IPS-18c (cell line): ENCODE measurements around the gene VSIG10L.

Source experiments
- H3K4me3 ChIP-seq: 2 replicates; pipeline ENCODE4 v1.7.0; 2013; ENCODE audit warnings: low read depth, mild to moderate bottlenecking, low read length, moderate library complexity; ENCODE audit not compliant: insufficient read depth
- H3K9me3 ChIP-seq: one replicate; pipeline ENCODE4 v1.6.1; 2013; ENCODE audit warnings: mild to moderate bottlenecking, low read length, moderate library complexity; ENCODE audit not compliant: control insufficient read depth, insufficient read depth

Gene VSIG10L

DNA sequence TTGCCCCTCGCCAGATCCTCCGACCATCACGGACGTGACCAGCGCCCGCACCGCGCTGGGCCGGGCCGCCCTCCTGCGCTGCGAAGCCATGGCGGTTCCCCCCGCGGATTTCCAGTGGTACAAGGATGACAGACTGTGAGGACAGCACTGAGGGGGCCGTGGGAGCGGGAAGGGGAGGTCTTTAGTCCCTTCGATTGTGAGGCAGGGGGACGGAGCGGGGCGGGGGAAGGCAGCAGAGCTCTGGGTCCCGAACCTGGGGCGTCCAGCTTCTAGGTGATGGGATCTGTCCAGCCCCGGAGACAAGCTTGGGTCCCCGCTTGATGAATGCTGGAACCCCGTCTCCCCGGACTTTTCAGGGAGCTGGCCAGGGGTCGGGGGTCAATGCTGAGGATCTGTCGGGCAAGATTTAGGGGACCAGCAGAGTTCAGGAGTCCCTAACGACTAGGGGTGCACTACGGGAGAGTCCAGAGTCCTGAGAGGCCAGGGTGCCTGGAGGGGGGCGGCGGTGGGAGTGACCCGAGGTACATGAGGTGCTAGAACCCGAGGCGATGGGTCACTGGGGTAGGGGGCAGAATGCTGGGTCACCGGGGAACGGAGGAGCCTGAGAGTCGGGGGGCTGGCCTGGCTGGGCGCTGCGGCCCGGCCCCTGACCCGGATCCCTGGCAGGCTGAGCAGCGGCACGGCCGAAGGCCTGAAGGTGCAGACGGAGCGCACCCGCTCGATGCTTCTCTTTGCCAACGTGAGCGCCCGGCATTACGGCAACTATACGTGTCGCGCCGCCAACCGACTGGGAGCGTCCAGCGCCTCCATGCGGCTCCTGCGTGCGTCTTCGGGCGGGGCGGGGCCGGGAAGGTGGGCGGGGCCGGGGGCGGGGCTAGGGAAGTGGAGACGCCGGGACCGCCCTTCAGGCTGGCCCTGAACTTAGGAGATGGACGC is 14.6 kb downstream of the VSIG10L start:
- Histone ChIP-seq H3K4me3 (peak overlapping the region; percentile 53), H3K9me3 (no peaks in the 10 kb centered on the region)

DNA sequence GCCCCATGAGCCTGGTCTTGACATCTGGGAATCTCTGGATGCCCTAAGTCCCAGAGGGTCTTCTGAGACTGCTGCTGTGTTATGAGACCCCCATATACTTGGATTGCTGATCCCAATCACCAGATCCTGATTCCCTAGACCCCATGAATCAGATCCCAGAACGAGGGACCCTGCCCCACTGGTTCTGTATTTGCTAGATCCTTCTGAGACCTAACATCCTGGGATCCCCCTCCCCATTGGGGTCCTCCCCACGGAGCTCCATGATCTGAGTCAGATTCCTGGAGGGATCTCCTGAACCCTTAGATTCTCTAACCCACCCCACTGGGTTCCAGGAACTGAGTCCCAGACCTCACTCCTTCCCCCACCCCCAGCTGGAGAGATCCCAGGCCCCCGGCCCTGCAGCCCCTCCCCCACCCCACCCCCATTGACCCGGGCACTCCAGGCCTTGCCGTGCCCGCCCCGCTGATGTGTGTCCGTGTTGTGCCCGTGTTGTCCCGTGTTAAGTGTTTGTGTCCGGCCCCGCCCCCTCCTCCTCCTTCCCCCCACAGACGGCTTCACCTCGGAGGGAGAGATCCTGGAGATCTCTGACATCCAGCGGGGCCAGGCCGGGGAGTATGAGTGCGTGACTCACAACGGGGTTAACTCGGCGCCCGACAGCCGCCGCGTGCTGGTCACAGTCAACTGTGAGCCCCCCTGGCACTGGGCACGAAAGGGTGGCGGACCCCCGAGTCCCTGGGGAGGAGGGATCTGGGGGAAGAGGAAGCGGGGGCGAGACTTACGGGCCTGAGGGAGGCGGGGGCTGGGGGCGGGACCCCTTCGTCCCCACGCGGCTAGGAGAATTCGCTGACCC is 15.5 kb downstream of the VSIG10L start:
- H3K4me3 ChIP-seq: peak overlapping the region; percentile 53
- H3K9me3 ChIP-seq: no peaks in the 10 kb centered on the region

DNA sequence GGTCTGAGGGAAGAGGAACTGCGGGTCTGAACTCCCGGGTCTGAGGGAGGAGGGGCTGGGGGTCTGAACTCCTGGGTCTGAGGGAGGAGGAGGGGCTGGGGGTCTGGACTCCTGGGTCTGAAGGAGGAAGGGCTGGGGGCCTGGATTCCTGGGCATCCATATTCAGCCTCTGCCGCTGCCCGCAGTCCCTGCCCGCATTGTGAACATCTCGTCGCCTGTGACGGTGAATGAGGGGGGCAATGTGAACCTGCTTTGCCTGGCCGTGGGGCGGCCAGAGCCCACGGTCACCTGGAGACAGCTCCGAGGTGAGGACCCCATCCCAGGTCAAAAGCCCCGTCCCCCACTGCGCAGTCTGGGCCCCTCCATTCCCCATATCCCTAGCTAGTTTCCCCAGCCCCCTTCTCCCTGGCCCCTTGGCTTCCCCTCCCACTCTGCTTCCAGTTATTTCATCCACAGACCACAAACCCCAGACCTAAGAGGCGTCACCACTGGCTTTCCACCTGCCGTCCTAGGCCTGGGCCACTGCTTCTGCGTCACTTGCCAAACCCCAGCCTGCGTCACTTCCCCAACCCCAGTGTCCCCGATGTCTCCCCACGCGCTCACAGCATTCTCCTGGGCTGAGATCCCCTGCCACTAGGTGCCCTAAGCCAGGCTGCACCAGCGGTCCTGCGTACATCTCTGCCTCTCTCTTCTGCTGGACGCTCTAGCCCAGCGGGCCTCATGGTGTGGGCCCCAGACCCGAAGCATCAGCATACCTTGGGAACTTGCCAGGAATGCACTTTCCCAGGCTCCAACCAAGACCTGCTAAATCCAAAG is 16.6 kb downstream of the VSIG10L start:
- Histone ChIP-seq H3K4me3 (no peak overlapping the region), H3K9me3 (no peaks in the 10 kb centered on the region)

DNA sequence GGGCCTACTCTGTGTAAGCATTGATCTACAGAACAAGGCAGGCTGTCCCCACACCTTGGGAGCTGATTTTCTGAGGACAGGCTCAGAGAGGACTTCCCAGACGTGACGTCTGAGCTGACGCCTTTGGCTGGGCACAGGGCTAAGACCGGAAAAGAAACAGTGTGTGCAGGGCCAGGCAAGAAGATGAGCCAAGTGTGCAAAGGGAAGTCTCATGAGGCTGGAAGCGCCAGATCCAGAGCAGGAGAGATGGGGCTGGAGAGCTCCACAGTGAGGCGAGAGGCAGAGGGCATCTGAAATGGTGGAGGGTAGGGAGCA is 17.8 kb downstream of the VSIG10L start:
- no peak overlapping the region for H3K4me3 ChIP-seq
- H3K9me3 ChIP-seq: no peaks in the 10 kb centered on the region

DNA sequence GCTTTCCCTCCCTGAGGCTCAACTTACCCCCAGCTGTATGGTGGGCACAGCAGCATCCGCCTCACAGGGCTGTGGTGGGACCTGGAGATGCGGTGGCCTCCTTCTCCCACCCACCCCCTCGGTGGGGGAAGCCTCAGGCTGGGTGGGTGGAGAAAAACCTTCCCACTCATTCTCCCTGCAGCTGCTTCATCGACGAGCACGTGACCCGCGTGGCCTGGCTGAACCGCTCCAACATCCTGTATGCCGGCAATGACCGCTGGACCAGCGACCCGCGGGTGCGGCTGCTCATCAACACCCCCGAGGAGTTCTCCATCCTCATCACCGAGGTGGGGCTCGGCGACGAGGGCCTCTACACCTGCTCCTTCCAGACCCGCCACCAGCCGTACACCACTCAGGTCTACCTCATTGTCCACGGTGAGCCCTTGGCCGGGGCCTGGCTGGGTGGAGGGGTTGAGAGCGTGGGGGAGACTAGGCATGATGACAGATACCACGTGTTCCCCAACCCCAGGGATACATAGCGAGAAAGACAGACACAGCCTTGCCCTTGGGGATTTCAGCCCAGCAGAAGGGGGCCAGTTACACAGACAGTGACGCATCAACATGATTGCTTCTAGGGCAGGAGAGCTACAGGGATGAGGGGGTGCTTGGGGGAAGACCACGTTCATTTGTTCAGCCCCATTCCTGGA is 18.3 kb downstream of the VSIG10L start:
- Histone ChIP-seq H3K4me3 (no peak overlapping the region), H3K9me3 (no peaks in the 10 kb centered on the region)

DNA sequence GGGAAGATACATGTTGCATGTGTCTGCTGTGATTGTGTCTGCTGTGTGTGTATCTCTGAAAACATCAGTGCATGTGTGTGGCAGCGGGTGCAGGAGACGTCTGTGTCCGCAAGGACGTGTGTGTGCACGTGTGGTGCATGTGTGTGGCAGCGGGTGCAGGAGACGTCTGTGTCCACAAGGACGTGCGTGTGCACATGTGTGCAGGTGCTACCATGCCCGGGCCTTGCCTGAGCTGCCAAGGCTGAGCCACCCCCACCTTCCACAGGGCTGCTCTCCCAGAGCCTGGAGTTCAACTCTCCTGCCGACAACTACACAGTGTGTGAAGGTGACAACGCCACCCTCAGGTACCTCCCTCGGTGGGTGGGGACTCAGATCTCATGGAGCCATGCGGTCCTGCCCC is 20.1 kb downstream of the VSIG10L start:
- H3K4me3 ChIP-seq: no peak overlapping the region
- no peaks in the 10 kb centered on the region for H3K9me3 ChIP-seq

DNA sequence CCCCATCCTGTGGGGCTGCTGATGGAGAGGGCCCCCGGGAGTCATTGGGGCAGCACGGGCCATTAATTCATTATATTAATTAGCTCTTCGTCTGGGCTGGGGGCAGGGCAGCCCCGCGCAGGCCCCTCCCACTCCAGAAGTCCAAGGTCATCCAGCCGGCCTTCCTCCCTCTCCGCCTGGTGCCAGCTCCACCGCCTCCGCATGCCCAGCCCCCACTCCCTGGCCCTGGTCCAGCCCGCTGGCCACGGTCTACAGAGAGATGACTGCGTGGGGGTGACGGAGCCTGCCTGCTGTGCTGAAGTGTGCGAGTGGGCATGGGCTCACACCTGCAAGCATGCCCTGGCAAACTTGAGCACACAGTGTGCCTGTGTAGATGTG is 21.7 kb downstream of the VSIG10L start:
- Histone ChIP-seq H3K4me3 (no peak overlapping the region), H3K9me3 (no peaks in the 10 kb centered on the region)

DNA sequence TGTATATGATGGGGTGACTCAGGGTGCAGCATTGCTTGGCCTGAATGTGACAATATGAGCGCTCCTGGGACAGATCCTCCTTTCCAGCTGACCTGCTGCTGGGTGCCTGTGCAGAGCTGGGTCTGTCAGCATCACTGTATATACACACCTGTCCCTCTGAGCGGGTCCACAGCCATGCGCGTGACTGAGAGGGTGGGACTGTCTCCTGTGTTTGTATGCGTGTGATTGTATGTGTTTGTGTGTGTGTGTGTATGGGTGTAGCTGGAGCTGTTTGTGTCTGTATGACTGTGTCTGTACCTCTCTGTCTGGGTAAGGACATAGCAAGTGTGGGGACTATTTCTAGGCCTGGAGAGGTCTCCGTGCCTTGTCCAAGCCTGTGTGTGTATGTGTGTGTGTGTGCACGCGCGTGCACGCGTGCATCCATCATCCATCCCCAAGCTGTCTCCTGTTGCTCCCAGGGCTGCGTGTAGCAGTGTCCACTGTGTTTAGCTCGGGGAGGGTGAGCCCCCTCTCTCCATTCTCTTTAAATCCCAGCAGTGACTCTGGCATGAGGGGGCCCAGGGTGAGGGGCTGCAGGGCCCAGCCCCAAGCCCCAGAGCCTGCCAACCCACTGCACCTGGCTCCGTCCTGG is 22.2 kb downstream of the VSIG10L start:
- no peak overlapping the region for H3K4me3 ChIP-seq

DNA sequence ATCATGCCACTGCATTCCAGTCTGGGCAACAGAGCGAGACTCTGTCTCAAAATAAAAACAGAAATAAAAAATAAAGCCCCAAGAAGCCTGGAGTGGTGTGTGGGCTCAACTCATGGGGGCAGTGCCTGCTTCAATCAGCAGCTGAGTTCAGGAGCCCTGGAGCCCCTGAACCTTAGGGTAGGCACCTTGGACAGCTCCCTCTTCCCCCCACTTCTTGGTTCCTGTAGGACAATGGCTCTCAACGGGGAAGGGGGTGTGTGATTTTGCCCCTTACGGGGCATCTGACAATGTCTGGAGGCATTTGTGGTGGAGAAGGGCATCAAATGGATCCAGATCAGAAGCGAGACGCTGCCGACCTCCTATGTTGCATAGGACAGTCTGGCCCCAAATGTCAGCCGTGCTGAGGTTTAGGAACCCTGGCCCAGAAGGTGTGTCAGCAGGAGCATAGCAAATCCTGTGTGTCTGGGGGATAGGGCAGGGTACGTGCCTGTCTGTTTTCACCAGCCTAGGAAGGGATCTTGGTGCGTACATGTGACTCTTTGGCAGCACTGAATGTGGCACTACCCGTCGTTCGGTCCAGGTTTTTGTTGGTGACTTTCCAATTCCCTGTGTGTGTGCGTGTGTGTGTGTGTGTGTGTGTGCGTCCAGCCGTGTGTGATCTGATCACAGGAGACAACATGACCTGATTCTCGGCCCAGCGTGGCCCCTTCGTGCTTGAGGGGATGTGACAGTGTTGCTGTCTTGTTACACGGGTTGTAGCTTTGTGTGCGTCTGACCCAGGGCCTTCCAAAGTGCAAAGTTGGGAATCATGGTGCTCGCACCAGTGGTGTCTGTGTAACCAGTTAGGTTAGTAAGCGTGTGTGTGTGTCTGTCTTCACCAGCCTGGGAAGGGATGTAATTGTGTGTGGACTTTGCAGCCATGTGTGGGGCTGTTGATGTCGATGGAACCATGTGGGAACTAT is 23.0 kb downstream of the VSIG10L start:
- no peak overlapping the region for H3K4me3 ChIP-seq
- H3K9me3 ChIP-seq: no peaks in the 10 kb centered on the region

More for the DNA sequence above, 22.2 kb downstream of the VSIG10L start:
- H3K9me3 ChIP-seq: no peaks in the 10 kb centered on the region

DNA sequence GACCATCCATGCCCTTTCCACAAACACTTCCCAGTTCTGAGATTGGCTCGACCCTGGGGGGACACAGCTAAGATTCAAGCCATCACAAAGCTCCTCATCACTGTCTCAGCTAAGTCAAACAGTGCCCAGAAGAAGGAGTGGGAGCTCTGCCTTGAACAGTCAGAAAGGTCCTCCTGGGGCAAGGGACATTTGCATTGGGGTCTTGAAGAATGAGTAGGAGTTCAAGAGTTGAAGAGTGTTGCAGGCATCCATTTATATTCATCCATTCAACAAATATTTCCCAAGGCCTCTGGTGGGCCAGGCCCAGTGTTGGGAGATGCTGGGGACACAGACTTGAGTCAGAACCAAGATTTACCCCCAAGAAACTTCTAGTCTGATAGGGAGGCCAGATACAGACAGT is 24.0 kb downstream of the VSIG10L start:
- Histone ChIP-seq H3K9me3 (no peaks in the 10 kb centered on the region), H3K4me3 (no peak overlapping the region)

DNA sequence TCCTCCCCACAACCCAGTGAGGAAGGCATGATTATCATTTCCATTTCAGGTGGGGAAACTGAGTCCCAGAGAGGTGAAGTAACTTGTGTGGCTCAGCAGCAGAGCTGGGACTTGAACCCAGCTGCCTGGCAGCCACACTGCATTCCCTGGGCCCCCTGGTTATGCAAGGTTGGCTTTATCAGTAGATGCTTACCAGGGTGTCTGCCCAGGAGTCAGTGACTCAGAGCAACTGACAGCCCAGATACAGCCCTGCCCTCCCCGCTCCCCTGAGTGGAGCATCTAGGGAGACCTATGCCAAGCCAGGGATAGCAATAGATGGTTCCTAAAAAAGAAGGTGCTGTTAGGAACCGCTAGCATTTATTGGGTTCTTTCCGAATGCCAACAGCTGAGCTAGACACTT is 24.6 kb downstream of the VSIG10L start:
- Histone ChIP-seq H3K9me3 (no peaks in the 10 kb centered on the region), H3K4me3 (no peak overlapping the region)

DNA sequence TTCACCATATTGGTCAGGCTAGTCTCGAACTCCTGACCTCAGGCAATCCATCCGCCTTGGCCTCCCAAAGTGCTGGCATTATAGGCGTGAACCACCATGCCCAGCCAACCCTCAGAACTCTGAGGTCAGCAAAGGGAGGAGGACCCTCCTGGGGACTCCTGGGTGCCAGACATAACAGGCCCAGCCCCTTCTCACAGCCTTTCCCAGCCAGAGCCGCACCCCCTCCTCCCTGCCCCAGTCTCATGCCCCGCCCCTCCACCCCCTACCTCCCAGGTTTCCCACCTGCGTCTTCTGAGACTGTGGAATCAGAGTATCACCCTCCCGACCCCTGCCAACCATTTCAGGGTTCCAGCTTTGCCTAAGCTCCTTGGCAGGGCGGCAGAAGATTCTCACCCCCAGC is 25.3 kb downstream of the VSIG10L start:
- Histone ChIP-seq H3K4me3 (no peak overlapping the region), H3K9me3 (no peaks in the 10 kb centered on the region)

DNA sequence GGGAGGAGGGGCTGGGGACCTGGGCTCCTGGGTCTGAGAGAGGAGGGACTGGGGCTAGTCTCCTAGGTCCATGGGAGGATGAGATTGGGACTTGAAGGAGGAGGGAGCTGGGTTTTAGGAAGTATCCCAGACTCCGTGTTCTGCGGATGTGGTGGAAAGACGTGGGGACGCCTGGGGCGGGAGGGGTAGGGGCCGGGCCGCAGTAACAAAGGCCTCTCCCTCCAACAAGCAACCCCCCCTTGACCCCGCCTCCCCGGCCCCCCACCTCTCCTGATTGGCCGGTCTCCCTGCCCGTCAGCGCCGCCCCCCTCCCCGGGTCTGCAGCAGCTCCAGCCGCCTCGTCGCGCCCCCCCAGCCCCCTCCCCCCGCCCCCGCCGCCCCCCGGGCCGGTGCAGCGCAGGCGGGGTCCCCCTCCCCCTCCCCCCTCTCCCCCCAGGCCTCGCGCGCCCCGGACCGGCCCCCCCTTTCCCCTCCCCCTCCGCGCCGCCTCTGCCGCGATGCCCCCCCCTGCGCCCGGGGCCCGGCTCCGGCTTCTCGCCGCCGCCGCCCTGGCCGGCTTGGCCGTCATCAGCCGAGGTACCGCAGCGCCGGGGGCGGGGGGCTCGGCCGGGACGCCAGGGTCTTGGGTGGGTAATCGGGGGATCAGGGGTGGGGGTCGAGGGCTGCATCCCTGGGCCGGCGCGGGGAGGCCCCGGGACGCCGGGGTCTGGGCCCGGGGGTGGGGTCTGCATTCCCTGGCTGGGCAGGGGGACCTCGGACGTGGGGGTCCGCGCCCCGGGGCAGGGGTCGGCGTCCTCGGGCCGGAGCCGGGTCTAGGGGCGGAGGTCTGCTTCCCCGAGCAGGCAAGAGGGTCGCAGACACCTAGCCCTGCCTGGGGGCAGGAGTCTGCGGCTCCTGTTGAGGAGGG is 30.3 kb downstream of the VSIG10L start, which contains the start of gene IGLON5:
Gene IGLON5, plus strand, starts transcription at position 294 of the 907 bp plus-strand sequence. Its CDS starts 204 bp downstream, at position 498.
- H3K4me3 ChIP-seq: peak within 1 kb of the TSS; percentile 53

DNA sequence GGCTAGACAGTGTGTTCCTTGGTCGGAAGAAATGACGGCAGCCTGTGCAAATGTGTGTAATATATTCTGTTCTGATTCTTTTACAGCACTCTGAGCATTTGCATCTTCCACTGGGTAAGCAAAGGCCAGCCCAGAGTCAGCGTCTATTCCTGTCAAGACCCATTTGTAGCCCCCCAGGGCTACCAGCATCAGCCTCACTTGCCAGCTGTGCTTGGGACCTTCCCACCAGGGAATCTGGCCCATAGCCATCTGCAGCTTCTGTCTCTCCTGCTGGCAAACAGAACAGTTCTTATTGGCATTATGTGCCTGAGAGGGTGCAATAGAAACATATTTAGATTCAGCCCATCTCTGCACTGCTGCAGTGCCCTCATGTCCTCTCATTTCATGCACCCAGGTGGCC is 36.5 kb downstream of the VSIG10L start:
- Histone ChIP-seq H3K4me3 (no peak overlapping the region), H3K9me3 (no peaks in the 10 kb centered on the region)

More for the DNA sequence above, 30.3 kb downstream of the VSIG10L start, which contains the start of gene IGLON5:
- H3K9me3 ChIP-seq: no peaks in the 10 kb centered on the region

DNA sequence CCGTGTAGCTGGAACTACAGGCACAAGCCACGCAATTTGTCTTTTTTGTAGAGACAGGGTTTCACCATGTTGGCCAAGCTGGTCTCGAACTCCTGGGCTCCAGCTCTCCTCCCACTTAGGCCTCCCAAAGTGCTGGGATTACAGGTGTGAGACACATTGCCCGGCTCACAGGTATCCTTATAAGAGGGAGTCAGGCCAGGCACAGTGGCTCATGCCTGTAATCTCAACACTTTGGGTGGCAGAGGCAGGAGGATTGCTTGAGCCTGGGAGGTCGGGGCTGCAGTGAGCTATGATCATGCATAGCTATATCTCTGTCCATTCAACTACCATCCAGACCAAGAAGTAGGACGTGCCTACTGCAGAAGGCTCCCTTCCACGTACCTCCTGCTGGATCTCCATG is 40.7 kb downstream of the VSIG10L start:
- no peak overlapping the region for H3K4me3 ChIP-seq
- no peaks in the 10 kb centered on the region for H3K9me3 ChIP-seq
